EL (cell line): Measurements from ENCODE around the gene TBC1D22A.
"Not testable (repeated sequence)": the region's sequence is repeated elsewhere in the genome, so short reads cannot be mapped to it uniquely, and the experiment has no call there.

Experiments
- DNase-seq: peaks from one replicate; pipeline ENCODE4 v3.0.0-alpha.2; 2016

The TBC1D22A gene

DNA sequence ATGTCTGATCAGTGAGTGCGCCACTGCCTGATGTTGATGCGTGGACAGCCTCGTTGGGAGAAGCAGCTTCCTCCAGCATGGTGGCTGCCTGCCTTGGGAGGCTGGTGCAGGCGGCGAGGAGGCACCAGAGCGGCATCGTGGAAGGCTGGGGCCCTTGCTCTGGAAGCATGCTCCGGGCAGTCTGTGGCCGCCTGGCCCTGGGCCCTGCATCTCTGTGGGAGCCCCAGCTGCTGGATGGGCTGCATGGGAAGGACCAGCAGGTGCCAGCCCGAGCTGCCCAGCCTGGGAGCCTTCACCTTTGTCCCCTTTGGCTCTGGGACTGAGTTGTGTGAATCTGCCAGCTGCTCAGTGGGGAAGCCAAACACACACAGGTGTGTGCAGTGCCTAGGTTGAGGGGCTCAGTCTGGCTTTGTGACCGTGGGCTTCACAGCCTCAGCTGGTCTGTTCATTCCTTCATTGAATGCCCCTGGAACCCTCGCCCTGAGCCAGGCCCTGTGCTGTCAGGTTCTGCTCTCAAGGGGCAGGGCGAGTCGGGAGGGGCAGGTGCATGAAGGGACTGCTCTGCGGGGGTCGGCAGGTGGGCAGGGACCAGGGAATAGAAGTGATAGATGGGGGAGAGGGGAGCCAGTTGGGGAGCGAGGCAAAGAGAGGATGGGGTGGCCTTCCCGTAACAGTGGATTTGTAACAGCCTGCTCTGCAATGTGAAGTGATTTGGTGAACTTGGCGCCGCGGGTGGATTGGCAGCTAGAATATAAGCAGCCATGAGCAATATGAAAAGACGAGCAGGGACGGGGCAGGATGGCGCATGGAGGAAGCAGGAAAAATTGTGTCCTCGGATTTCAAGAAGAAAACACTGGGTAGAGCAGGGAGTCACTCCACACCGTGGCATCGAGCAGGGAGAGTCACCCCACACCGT is 354.2 kb downstream of the TBC1D22A start:
- no peak for DNase-seq

DNA sequence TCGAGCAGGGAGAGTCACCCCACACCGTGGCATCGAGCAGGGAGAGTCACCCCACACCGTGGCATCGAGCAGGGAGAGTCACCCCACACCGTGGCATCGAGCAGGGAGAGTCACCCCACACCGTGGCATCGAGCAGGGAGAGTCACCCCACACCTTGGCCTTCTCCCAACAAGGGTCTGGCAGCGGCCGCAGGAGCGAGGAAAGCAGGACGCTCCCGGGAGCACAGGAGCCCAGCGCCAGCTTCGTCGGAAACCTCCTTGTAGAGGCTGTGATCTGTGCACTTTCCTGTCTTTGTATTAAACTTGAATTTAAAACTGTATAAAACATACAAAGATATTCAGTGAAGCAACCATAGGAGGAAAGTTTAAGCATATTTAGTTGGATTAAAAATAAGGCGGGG is 355.0 kb downstream of the TBC1D22A start:
- DNase-seq: not testable (repeated sequence)

DNA sequence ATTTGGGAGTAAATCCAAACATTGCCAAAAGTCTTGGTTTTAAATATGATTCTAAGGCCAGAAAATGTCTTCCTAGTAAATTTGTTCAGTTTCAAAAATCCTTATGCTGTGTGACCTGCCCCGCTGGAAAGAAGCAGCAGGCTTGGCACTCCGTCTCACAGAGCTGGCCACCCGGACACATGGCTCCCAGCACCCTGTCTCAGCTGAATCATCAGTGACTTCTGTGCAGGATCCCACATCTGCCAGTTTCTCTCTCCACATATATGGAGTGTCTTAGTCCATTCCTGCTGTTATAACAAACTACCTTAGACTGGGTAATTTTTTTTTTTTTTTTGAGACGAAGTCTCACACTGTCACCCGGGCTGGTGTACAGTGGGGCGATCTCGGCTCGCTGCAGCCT is 356.7 kb downstream of the TBC1D22A start:
- no peak for DNase-seq

DNA sequence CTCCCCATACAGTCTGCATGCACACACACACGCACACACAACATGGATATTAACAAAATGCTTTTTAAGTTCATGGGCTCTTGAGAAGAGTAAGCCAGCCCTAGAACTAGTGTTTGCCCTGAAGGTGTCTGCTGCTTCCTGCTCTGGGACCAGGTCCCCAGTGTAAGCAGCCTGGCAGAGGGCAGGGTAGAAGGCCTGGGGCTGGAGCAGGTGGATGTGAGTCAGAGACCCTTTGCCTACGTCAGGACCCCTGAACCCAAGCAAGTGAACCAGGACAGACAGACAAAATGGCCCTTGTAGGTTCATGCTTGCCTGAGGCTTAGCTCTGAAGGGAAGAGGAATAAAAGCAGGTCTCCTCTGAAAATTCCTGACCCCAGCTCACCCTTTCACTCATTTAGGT is 357.9 kb downstream of the TBC1D22A start:
- DNase-seq: no peak

DNA sequence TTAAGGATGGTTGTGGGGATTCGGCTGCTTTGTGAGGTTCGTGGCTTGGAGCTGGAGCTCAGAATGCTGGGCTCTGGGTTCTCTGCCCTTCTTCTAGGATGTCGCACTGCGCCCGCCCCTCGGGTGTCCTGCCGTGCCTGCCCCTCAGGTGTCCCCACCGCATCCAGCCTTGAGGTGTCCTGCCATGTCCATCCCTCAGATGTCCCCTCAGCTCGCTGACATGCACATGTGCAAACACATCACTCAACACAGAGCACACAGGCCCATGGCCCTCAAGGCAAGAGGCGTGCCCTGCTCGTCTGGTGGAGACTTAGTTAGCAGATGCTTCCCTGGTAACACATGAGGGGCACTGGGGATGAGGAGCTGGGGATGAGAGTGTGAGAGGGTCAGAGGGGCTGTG is 359.3 kb downstream of the TBC1D22A start:
- DNase-seq: no peak

DNA sequence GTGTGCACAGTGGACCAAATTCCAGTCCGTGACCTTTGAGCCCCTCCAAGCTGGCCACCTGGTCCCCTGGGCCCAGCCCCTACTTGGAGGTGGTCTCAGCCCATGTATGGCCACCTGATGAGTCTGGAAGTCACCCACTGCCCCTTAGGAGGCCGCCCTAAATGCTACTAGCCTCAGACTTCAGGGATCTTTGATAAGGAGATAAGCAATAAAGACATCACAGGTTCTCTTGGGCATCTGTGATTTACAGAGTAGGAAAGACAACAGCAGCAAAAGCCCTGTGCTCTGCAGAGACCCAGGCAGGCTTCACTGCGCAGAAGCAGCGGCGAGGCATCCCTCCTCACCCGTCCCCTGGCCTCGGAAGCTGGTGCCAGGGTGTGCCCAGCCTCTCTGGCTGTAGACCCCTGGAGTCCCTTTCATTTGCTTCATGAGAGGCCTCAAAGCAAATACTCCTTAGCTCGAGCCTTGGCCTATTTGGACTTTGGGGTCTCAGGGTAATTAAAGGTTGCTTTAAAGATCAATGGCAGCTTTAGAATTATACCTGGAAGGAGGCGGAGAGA is 360.1 kb downstream of the TBC1D22A start:
- DNase-seq: no peak

DNA sequence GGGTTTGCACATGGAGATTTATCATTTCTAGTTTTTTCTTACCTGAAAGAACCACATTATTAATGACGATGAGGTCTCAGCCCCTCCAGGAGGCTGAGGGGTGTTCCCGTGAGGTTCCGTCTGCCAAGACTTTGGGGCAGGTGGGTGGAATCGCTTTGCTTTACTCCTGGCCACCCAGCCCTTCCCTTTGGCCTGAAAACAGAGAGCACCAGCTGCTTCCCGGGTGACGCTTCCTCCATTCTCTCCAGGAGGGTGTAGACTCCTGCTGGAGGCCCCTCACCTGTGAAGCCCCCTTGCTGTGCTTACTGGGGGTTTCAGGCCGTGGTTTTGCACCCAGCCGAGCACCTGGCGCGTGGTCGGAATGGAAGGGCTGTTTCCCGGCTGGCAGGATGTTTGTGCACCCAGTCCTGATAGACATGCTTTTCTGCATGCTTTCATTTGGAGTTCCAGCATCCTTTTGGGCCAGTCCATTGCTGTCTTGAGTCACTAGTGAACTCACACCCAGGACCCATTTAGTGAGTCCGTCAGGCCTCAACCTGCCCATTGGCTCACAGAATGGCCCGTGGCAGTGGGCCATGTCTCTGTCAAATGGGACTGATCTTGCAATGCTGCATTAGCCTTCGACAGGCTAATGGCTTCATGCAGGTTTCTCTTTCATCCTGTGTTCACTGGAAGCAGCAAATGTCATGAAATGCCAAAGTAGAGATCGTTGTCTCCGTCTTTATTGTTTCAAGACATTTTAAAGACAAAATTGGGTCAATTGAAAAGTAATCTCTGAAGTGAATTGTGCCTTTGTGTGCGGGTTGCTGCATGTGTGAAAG is 360.8 kb downstream of the TBC1D22A start:
- no peak for DNase-seq

DNA sequence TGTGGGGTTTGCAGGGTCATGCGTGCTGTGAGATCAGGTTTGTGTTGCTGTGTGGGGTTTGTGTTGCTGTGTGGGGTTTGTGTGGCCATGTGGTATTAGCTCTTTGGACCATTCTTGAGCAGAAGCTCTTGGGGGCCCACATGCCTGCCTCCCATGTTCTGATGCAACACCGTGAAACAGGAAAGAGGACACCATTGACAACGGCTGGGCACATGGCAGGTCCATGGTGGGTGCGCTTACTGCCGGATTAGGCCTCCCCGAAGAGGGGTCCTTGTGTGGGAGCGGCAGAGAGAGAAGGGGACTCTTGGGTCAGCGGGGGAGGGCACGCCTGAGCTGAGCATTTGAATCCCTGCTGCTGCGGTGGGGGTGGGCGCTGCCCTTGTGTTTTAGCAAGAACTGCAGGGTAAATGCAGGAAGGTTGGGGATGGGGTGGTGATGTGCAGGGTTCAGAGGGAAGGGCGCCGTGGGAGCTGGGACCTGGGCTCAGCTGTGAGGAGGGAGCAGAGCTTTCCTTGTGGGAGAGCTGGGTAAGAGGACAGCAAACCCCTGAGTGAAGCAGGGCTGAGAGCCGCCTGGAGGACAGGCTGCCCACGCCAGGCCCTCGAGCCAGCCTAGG is 361.5 kb downstream of the TBC1D22A start:
- no peak for DNase-seq

DNA sequence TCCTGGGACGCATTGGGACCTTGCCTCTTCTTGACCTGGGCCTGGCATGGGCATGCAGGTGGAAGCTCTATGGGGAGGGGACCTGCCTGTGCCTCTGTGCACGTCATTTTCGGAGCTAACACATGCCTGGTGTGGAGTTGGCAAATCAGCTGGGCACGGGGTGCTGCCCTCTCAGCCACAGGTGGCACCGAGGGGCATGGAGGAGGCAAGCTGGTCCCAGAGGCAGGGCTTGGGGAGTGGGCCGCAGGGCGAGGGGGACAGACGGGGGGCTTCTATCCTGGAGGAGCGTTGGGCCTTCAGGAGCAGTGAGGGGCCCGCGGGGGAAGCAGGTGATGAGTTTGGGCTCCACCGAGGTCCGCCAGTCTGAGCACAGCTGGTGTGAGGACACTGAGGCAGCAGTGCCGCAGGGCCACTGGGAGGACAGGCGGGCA is 362.0 kb downstream of the TBC1D22A start:
- no peak for DNase-seq

DNA sequence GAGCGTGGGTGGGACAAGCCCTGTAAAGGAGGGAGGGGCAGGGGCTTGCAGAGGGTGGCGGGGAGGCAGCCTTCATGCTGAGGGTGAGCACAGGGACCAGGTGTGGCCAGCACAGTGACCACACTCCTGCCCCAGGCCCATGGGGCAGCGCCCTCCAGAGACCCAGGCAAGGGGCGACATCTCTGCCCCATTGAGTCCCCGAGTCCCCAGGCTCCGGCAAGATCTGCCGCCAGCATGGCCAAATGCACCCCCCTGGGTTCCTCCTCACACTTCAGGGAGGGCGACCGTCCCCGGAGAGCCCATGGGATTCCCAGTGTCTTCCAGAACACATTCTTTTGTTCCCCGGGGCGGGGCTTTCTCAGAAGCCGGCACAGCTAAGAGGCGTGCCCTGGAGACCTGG is 362.5 kb downstream of the TBC1D22A start:
- DNase-seq: no peak

DNA sequence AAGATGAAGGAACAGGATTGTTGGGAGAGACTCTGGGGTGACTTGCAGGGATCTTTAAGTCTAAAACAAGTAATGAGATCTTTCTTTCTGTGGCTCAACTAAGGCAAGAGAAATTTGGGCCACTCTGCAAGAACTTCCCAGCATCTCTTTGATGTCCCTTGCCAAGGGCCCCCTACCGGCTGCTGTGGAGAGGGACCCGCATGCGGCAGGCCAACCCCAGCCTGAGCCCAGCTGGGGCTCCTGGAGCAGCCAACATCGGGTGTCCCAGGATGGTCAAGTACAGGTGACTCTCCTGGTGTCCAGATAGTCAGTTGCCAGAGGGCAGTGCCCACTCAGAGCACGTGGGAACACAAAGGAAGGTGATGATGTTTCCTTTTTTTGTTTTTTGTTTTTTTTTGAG is 363.2 kb downstream of the TBC1D22A start:
- DNase-seq: no peak

DNA sequence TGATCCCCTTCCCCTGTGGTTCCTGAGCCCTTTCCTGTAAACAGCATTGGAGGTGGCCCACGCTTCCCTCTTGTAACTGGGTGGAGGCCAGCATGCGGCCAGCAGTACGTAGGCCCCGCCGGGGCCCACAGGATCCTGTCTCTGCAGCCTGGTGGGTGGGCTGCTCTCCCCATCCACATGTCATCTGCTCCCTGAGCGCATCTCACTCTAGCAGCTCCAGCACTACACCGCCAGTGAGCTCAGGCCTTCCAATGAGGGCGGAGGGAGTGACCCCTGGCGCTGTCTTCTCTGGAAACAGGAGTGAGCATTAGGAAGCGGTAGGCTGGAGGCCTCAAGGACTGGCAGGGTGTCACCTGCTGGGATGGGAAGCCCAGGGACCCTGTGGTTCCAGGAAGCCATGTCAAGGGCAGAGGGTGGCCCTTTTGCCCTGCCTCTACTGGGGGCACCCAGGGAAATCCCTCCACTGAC is 363.9 kb downstream of the TBC1D22A start:
- DNase-seq: no peak

DNA sequence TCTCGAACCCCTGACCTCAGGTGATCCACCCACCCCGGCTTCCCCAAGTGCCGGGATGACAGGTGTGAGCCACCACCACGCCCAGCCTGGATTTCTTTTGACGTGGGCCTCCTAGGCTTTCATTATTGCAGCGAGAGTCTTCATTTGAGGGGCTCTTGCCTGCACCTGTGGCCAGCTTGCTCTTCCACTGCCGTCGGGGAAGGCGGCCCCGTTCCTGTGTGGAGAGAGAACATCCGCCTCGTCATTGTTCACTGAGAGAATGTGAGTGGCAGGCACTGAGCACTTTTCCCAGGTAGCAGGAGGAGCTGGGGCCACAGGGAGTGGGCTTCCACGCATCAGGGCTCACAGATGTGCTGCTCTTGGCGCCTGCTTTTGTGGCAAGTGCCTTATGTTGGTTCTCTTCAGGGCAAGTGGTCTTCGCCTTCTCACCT is 365.0 kb downstream of the TBC1D22A start:
- DNase-seq: no peak

DNA sequence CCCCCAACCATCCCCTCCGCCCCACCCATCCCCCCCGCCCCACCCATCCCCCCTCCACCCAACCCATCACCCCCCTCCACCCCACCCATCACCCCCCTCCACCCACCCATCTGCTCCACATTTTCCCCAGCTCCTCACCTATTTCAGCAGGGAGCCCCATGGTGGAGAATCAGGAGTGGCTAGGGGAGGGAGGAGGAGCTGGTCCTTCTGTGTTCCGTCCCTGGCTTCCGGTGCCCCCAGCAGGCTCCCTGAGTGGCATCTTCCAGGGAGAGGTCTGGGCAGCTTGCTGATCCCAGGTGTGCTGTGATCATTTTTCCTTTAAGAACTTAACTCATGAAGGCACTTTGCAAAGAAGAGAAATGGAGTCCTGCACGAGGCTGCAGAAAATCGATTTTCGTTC is 365.8 kb downstream of the TBC1D22A start:
- no peak for DNase-seq

DNA sequence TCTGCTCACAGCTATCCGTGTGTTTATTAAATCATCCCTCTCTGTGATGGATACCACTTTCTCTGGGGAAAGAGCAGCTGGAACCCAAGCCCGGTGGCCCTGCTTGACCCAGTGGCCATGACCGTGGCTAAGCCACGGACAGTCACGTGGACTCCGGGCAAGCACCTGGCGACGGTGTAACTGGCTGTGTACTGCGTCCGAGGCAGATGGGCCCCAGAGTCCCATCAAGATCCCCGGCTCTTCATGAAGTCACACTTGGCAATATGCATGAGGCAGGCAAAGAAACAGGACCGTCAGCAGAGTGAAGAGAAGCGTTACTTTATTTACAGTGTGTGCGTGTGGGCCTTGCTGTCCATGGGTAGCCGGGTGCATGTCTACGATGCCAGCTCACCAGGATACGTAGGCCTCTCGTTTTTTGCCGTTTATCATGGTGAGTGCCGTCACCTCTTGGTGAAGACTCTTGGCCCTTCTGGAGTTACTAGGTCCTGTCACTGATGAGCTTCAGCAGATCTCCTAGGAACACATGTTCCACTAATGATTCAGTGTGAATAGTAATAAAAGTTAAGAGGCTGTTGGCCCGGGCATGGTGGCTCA is 366.3 kb downstream of the TBC1D22A start:
- no peak for DNase-seq

DNA sequence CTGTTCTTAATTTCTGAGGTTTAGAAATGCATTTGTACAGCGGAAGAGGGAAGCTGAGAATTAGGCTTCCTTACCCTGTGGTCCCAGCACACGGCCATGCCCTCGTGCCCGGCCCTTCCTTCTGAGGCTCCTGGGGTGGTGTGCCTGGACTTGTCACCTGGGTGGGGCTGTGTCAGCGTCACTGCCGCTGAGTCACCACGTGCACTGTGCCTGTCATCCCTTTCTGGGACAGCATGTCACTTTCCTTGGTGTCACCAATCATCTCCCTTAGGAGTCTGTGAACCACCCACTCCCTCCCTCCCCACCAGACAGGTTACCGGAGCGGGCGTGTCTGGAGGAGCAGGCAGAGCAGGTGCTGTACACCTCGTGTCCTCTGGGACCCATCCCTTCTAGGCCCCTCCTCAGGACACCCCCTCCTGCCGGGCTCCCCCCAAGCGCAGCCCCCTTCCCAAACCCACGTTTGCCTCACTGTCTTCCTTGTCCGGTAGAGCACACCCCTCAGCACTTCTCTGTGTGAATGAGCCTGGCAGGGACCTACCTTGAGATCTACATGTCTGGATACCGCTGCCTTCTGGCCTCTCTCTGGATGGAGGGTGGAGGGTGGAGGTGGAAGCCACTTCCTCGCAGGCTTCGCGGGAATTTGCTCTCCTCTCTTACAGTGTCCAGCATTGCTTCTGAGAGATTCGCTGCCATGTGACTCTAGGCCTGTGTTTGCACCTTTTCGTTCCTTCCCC is 367.6 kb downstream of the TBC1D22A start:
- no peak for DNase-seq

DNA sequence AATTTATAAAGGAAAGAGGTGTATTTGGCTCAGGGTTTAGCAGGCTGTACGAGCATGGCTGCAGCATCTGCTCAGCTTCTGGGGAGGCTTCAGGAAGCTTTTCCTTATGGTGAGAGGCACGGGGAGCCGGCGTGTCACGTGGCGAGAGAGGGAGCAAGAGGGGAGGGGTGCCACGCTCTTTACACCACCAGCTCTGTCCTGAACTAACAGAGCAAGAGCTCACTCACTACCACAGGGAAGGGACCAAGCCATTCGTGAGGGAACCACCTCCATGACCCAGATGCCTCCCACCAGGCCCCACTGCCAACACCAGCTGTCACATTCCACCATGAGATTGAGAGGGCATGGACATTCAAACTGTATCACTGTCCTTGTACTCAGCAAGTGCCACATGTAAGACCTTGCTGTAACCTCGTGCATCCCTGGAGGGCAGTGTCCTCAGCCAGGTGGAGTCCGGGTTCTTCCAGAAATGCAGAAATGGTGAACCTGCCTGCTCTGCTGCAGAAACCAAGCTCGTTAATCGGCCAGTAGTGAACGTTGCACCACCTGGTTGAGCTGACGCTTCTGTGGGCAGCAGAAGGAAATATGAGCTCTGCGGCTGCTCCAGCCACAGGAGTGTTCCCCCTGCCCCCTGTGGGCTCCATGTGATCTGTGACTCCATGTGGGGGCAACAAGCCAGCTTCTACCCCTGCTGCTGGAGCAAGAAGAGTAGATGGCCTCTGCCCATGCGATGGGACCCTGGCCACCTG is 368.6 kb downstream of the TBC1D22A start:
- no peak for DNase-seq

DNA sequence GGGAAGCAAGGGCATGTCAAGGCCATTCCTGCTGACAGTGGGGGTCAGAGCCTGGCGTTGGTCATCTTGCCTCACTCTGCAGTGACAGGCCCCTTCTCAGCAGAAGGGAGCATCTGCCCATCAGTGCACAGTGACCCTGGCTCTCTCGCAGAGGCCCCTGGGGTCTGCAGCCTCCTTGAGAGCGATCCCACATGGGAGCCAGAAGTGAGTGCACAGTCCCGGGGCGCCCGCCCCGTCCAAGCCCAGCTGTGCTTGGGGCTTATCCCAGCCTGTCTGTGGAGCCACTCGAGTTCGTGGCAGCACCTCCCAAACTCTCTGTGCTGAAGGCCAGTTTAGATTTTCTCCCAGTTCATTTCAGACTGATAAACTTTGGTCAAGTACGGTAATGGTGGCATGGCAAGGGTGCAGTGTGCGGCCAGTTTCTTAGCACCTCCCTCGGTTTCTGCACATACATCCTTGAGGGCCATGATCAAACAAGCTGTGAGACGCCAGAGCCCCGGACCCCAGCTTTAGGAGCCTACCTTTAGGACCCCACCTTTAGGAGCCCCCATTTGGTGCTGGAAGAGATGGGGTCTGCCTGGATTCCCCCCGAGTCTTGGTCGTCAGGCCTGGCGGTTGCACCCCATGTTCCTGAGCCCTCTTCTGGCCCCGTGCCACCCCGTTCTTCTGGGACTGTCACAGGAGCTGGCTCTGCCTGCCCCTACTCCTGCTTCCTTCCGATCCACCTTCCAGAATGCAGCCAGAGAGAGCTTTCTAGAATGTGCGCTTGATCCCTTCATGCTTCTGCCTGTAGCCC is 369.4 kb downstream of the TBC1D22A start:
- no peak for DNase-seq

DNA sequence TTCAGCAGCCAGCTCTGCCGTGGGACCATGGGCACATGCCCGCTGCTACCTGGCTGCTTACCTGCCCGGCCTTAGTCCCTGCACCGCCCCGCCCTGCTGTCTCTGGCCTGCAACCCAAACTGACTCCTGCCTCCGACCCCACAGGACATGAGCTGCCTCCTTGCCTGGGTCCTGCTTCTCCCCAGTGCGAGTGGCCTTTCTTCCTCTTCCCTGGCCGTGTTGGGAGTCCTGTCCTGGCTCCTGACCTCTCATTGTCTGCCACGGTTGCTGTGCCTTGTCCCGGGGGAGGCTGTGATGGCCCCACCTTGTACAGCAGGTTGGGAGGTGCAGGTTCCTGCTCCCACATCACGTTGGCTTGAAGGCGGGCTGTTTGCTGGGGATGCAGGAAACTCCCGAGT is 370.0 kb downstream of the TBC1D22A start:
- DNase-seq: no peak
